GM12801 (cell line): Measurements from ENCODE around the gene MFSD2A.

Experiments
- CTCF ChIP-seq: IDR thresholded peaks from one replicate; pipeline ENCODE4 v1.5.1; 2011; ENCODE audit warnings: control low read depth; ENCODE audit not compliant: insufficient read length; ENCODE audit errors: extremely low read depth

MFSD2A gene

GRCh38 chr1:39954870-39955546 is at the start of gene MFSD2A:
MFSD2A (plus strand) TSS chr1:39955145; CDS start chr1:39955293, 148 bp downstream.
- TF ChIP-seq CTCF, result no peak

GRCh38 chr1:39905172-39905571 is 49.8 kb upstream of the MFSD2A start:
- no peak for TF ChIP-seq CTCF

GRCh38 chr1:39907528-39908453 is 47.2 kb upstream of the MFSD2A start:
- TF ChIP-seq CTCF, result no peak

GRCh38 chr1:39908534-39908933 is 46.4 kb upstream of the MFSD2A start:
- TF ChIP-seq CTCF, result no peak

- no peak for TF ChIP-seq CTCF
Measured at GRCh38 chr1:39910263-39910662, 44.7 kb upstream of the MFSD2A start.

GRCh38 chr1:39915499-39916129 is 39.3 kb upstream of the MFSD2A start:
- no peak for TF ChIP-seq CTCF

GRCh38 chr1:39917825-39918224 is 37.1 kb upstream of the MFSD2A start:
- TF ChIP-seq CTCF, result no peak
